ENCODE measurements around the gene ZNF678.
"Not testable (repeated sequence)": the region's sequence is repeated elsewhere in the genome, so short reads cannot be mapped to it uniquely, and the experiment has no call there.

- TF ChIP-seq, protein P1, sequence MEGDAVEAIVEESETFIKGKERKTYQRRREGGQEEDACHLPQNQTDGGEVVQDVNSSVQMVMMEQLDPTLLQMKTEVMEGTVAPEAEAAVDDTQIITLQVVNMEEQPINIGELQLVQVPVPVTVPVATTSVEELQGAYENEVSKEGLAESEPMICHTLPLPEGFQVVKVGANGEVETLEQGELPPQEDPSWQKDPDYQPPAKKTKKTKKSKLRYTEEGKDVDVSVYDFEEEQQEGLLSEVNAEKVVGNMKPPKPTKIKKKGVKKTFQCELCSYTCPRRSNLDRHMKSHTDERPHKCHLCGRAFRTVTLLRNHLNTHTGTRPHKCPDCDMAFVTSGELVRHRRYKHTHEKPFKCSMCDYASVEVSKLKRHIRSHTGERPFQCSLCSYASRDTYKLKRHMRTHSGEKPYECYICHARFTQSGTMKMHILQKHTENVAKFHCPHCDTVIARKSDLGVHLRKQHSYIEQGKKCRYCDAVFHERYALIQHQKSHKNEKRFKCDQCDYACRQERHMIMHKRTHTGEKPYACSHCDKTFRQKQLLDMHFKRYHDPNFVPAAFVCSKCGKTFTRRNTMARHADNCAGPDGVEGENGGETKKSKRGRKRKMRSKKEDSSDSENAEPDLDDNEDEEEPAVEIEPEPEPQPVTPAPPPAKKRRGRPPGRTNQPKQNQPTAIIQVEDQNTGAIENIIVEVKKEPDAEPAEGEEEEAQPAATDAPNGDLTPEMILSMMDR (IDR thresholded peaks at IDR 0.05), result not testable (repeated sequence)
- not testable (repeated sequence) for TF ChIP-seq POLR2A (IDR thresholded peaks at IDR 0.05)
Observed at GRCh38 chr1:227710474-227710873, 147.1 kb downstream of the ZNF678 start.
